HCT116 (cell line): Measurements from ENCODE around the gene PRKG1. TPM values are rescaled to one million over a fixed set of nuclear protein-coding genes. Genes with fewer than 3 reads are reported as not detected.

Source experiments
- ATAC-seq: fragments of 200-7000 bp; cut with Tn5 transposase; 2 replicates; pipeline ENCODE4 v1.9.1; 2020; ENCODE audit warnings: mild to moderate bottlenecking, moderate library complexity
- BruUV-seq: library from RNA; stranded (reverse); fragments of 400-500 nt; replicated peaks from 2 replicates; lab custom pipeline; 2021; lab: Mats Ljungman, UMichigan
- CTCF ChIA-PET: fragments of 300-600 bp; sonication (Branson Sonifier 250); formaldehyde crosslinking; loops from one replicate; lab custom pipeline; 2021; ENCODE audit warnings: antibody characterized with exemption; lab: Charles Lee
- POLR2A ChIA-PET: fragments of 300-600, 350-600 bp; sonication (Branson Sonifier 250); formaldehyde crosslinking; loops from one replicate; lab custom pipeline; 2021; ENCODE audit warnings: antibody characterized with exemption; lab: Charles Lee
- RAD21 ChIA-PET, 2 experiments: fragments of 300-600 bp; sonication (Branson Sonifier 250); formaldehyde crosslinking; loops; one replicate each; lab custom pipeline; 2023; ENCODE audit warnings: low total read pairs in 2 of 2; ENCODE audit not compliant: uncharacterized antibody in 2 of 2, unreplicated experiment in 2 of 2, low non-redundant PET in 1 of 2; lab: Charles Lee
- DNase-seq: peaks from one replicate; pipeline ENCODE4 v3.0.0-alpha.2; 2010; ENCODE audit warnings: low read depth, low spot score
- H2AFZ ChIP-seq: fragments of 200-600 bp; shearing (Covaris generic), sonication (generic); 2 replicates; pipeline ENCODE4 v1.6.1; 2017; ENCODE audit warnings: low read depth, mixed run types, mixed read lengths, antibody characterized with exemption, low read length; ENCODE audit not compliant: poor library complexity, severe bottlenecking
- H3K27ac ChIP-seq: 2 replicates; pipeline ENCODE4 v1.5.1; 2012; ENCODE audit warnings: low read depth, low read length
- H3K27me3 ChIP-seq: fragments of 200-600 bp; sonication (generic); 2 replicates; pipeline ENCODE4 v1.6.1; 2016; ENCODE audit warnings: mixed run types, low read length, mixed read lengths; ENCODE audit not compliant: insufficient read depth
- H3K36me3 ChIP-seq, 2 experiments: fragments of 200-500 bp in 1 of 2; fragments of 200-600 bp in 1 of 2; sonication (Bioruptor generic) in 1 of 2; sonication (generic) in 1 of 2; 2 replicates each; pipeline versions ENCODE4 v1.5.1 to v1.6.1; 2014 to 2016; ENCODE audit warnings: low read length in 2 of 2, inconsistent platforms in 1 of 2, mixed read lengths in 1 of 2, mixed run types in 1 of 2; ENCODE audit not compliant: insufficient read depth in 2 of 2, control insufficient read depth in 1 of 2
- H3K4me1 ChIP-seq, 2 experiments: fragments of 200-600 bp in 1 of 2; sonication (generic) in 1 of 2; 2 replicates each; pipeline versions ENCODE4 v1.5.1 to v1.6.1; 2012 to 2017; ENCODE audit warnings: low read length in 2 of 2, inconsistent platforms in 1 of 2, mild to moderate bottlenecking in 1 of 2, mixed read lengths in 1 of 2, mixed run types in 1 of 2, moderate library complexity in 1 of 2; ENCODE audit not compliant: insufficient read depth in 2 of 2, control insufficient read depth in 1 of 2
- H3K4me2 ChIP-seq: fragments of 200-600 bp; sonication (generic); 2 replicates; pipeline ENCODE4 v1.6.1; 2017; ENCODE audit warnings: mixed run types, low read length, mixed read lengths
- H3K4me3 ChIP-seq, 2 experiments: fragments of 200-600 bp in 1 of 2; sonication (generic) in 1 of 2; replicated peaks in 1 of 2; 2 replicates each; pipeline ENCODE4 v1.5.1; 2011 to 2016; ENCODE audit warnings: low read length in 2 of 2, control low read depth in 1 of 2, low read depth in 1 of 2, mild to moderate bottlenecking in 1 of 2, mixed read lengths in 1 of 2, mixed run types in 1 of 2
- H3K79me2 ChIP-seq: fragments of 200-600 bp; sonication (generic); 2 replicates; pipeline ENCODE4 v1.6.1; 2017; ENCODE audit warnings: mild to moderate bottlenecking, mixed run types, low read length, moderate library complexity, mixed read lengths; ENCODE audit not compliant: insufficient read depth
- H3K9ac ChIP-seq: fragments of 200-600 bp; sonication (generic); 2 replicates; pipeline ENCODE4 v1.6.1; 2016; ENCODE audit warnings: low read length, mixed read lengths
- H3K9me2 ChIP-seq: fragments of 200-600 bp; sonication (generic), shearing (Covaris generic); 2 replicates; pipeline ENCODE4 v1.6.1; 2017; ENCODE audit warnings: mixed run types, mild to moderate bottlenecking, moderate library complexity; ENCODE audit not compliant: insufficient read depth
- H3K9me3 ChIP-seq, 2 experiments: fragments of 200-500 bp in 1 of 2; fragments of 200-600 bp in 1 of 2; sonication (Bioruptor generic) in 1 of 2; sonication (generic) in 1 of 2; 2 replicates each; pipeline ENCODE4 v1.6.1; 2014 to 2017; ENCODE audit warnings: low read length in 2 of 2, mixed read lengths in 2 of 2, inconsistent platforms in 1 of 2, low read depth in 1 of 2, mild to moderate bottlenecking in 1 of 2, mixed run types in 1 of 2, moderate library complexity in 1 of 2; ENCODE audit not compliant: control insufficient read depth in 1 of 2, insufficient read depth in 1 of 2
- H4K20me1 ChIP-seq: fragments of 200-600 bp; sonication (generic), shearing (Covaris generic); 2 replicates; pipeline ENCODE4 v1.6.1; 2017; ENCODE audit warnings: mixed run types, mild to moderate bottlenecking, moderate library complexity; ENCODE audit not compliant: insufficient read depth
- CBX3 ChIP-seq: IDR thresholded peaks from 2 replicates; pipeline ENCODE4 v1.6.1; 2012; ENCODE audit warnings: low read depth
- EGR1 ChIP-seq: IDR thresholded peaks from 2 replicates; pipeline ENCODE4 v1.6.1; 2012; ENCODE audit warnings: low read depth
- EZH2phosphoT487 ChIP-seq: fragments of 200-600 bp; IDR thresholded peaks from 2 replicates; pipeline ENCODE4 v1.6.1; 2018; ENCODE audit warnings: antibody characterized with exemption, borderline replicate concordance
- JUND ChIP-seq: IDR thresholded peaks from 2 replicates; pipeline ENCODE4 v1.6.1; 2012
- REST ChIP-seq: IDR thresholded peaks from 2 replicates; pipeline ENCODE4 v1.6.1; 2012; ENCODE audit warnings: low read depth
- SIN3A ChIP-seq: IDR thresholded peaks from 2 replicates; pipeline ENCODE4 v1.6.1; 2012; ENCODE audit warnings: low read depth
- SP1 ChIP-seq: IDR thresholded peaks from 2 replicates; pipeline ENCODE4 v1.6.1; 2012; ENCODE audit warnings: low read depth
- SRF ChIP-seq: IDR thresholded peaks from 2 replicates; pipeline ENCODE4 v1.6.1; 2012; ENCODE audit warnings: low read depth
- TCF7L2 ChIP-seq: IDR thresholded peaks from 2 replicates; pipeline ENCODE4 v1.7.0; 2011; ENCODE audit warnings: borderline replicate concordance, inconsistent platforms; ENCODE audit not compliant: insufficient read depth, insufficient read length; ENCODE audit errors: extremely low read depth
- ZNF274 ChIP-seq: fragments of 200-500 bp; sonication (Bioruptor generic); IDR thresholded peaks from 2 replicates; pipeline ENCODE4 v1.6.1; 2014; ENCODE audit warnings: mild to moderate bottlenecking, low read depth, low read length, inconsistent platforms
- intact Hi-C: fragments of 100-400 bp; cut with micrococcal nuclease; formaldehyde crosslinking; loops from 2 replicates; pipeline ENCODE4 v1.10.0; 2022
- total RNA-seq: library from RNA; stranded (reverse); gene quantifications from one replicate; pipeline ENCODE4 v1.2.1, GENCODE V29; 2021; ENCODE audit not compliant: unreplicated experiment
- TF ChIP-seq, protein P1 (sequence below), 3 experiments: fragments of 200-600 bp in 1 of 3; sonication (generic) in 1 of 3; IDR thresholded peaks in 2 of 3; conservative IDR thresholded peaks in 1 of 3; 2 replicates each; pipeline ENCODE4 v1.5.1; 2012 to 2017; ENCODE audit warnings: low read depth in 2 of 3, low read length in 2 of 3, antibody characterized with exemption in 1 of 3, borderline replicate concordance in 1 of 3, control low read depth in 1 of 3, mild to moderate bottlenecking in 1 of 3, mixed read lengths in 1 of 3, mixed run types in 1 of 3, moderate library complexity in 1 of 3; ENCODE audit not compliant: insufficient read depth in 1 of 3
- TF ChIP-seq, protein P2 (sequence below): IDR thresholded peaks from 2 replicates; pipeline ENCODE4 v1.6.1; 2012
- TF ChIP-seq, protein P3 (sequence below): IDR thresholded peaks from 2 replicates; pipeline ENCODE4 v1.6.1; 2011; ENCODE audit warnings: mild to moderate bottlenecking, low read length, moderate library complexity; ENCODE audit not compliant: insufficient replicate concordance; ENCODE audit errors: extremely low read depth

The PRKG1 gene
- total RNA-seq, 1 experiment from 2014 or later = 1.4 TPM

- intact Hi-C loops = no loop called here
- H3K27ac ChIP-seq = no peak overlapping the region
- H3K4me1 ChIP-seq = no peaks in the 10 kb centered on the region
- no peak overlapping the region for H3K9ac ChIP-seq
- ChIA-PET CTCF (interaction anchor here (0.8 kb wide), 1 partner anchor 53 kb away, joined by 3 read pairs; no protein-coding TSS in a partner anchor), POLR2A (no interaction called here), RAD21 (no interaction called here)
- no peak overlapping the region for H2AFZ ChIP-seq
- DNase-seq (no peak), ATAC-seq (no peak)
- no peaks in the 10 kb centered on the region for H3K9me2 ChIP-seq
- BruUV-seq = no TSS peak
- H3K36me3 ChIP-seq = no peaks in the 10 kb centered on the region
- no peak overlapping the region for H3K4me3 ChIP-seq
- no peaks in the 10 kb centered on the region; the same call in 1 of the 2 replicates for H4K20me1 ChIP-seq
- H3K9me3 ChIP-seq = no peaks in the 10 kb centered on the region
- H3K27me3 ChIP-seq = no peaks in the 10 kb centered on the region
- TF ChIP-seq, protein P1, sequence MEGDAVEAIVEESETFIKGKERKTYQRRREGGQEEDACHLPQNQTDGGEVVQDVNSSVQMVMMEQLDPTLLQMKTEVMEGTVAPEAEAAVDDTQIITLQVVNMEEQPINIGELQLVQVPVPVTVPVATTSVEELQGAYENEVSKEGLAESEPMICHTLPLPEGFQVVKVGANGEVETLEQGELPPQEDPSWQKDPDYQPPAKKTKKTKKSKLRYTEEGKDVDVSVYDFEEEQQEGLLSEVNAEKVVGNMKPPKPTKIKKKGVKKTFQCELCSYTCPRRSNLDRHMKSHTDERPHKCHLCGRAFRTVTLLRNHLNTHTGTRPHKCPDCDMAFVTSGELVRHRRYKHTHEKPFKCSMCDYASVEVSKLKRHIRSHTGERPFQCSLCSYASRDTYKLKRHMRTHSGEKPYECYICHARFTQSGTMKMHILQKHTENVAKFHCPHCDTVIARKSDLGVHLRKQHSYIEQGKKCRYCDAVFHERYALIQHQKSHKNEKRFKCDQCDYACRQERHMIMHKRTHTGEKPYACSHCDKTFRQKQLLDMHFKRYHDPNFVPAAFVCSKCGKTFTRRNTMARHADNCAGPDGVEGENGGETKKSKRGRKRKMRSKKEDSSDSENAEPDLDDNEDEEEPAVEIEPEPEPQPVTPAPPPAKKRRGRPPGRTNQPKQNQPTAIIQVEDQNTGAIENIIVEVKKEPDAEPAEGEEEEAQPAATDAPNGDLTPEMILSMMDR (IDR thresholded peaks at IDR 0.05 in 2 of 3, conservative IDR thresholded peaks at IDR 0.05 in 1 of 3; ENCODE audit: borderline replicate concordance in 1 of 3, insufficient read depth in 1 of 3, low read depth in 2 of 3, low read length in 2 of 3) = no peak
- TF ChIP-seq EGR1 (no peak), SRF (no peak), TCF7L2 (no peak), JUND (no peak), CBX3 (no peak), SIN3A (no peak), EZH2phosphoT487 (no peak), REST (no peak), SP1 (no peak), ZNF274 (no peak)
- TF ChIP-seq, protein P2, sequence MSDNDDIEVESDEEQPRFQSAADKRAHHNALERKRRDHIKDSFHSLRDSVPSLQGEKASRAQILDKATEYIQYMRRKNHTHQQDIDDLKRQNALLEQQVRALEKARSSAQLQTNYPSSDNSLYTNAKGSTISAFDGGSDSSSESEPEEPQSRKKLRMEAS = no peak
- TF ChIP-seq, protein P3, sequence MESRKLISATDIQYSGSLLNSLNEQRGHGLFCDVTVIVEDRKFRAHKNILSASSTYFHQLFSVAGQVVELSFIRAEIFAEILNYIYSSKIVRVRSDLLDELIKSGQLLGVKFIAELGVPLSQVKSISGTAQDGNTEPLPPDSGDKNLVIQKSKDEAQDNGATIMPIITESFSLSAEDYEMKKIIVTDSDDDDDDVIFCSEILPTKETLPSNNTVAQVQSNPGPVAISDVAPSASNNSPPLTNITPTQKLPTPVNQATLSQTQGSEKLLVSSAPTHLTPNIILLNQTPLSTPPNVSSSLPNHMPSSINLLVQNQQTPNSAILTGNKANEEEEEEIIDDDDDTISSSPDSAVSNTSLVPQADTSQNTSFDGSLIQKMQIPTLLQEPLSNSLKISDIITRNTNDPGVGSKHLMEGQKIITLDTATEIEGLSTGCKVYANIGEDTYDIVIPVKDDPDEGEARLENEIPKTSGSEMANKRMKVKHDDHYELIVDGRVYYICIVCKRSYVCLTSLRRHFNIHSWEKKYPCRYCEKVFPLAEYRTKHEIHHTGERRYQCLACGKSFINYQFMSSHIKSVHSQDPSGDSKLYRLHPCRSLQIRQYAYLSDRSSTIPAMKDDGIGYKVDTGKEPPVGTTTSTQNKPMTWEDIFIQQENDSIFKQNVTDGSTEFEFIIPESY = no peak
- no peak overlapping the region for H3K4me2 ChIP-seq
- H3K79me2 ChIP-seq = no peaks in the 10 kb centered on the region
Observed at GRCh38 chr10:52056291-52056690, 982.0 kb downstream of the PRKG1 start.
